ENCODE measurements around the gene IMMP2L.
"Not testable (repeated sequence)": the region's sequence is repeated elsewhere in the genome, so short reads cannot be mapped to it uniquely, and the experiment has no call there.

The IMMP2L gene

DNA sequence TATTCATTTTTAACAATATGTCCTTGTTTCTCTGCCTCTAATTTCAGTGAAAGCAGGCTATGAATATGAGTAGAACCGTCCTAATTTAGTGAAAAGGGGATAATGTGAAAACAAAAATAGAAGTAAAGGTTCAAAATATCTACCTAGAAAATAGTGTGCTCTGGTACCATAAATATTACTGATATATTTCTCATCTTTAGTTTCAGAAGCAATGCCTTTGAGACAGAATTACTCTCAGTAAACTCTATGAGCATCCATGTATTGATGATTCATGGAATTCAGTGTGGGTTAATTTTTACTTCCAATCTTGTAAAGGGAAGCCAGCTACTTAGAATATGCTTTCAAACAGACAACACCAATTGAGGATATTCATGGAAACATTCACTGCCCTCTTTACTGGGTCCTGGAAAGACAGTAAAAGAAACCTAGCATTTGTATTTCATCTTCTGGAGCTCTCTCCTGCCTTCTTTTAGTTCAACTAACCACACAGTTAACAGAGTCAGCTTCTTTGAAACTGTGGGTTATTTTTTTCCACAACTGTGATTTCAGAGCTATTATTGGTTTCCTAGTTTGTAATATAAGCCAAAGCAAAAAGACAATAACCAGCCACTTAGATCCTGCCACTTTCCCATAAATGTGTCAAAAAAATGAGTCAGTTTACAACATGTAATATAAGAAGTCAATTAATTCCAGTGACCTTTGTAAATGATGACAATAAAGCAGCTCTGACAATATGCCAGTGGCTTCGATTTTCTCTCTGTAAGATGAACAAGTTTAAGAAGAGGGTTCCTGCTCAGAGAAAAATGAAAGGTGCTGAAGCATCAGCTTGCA is 469.7 kb downstream of the IMMP2L start:
- no peak for DNase-seq

GRCh38 chr7:111091593-111092358 is 470.5 kb downstream of the IMMP2L start:
- DNase-seq = peak in 1 of 2 experiments; percentile 18

- peak; percentile 37 to 81 for DNase-seq
These were observed 471.4 kb downstream of the IMMP2L start, which contains the start of gene LRRN3 for GRCh38 chr7:111090846-111091245. Gene LRRN3 (plus strand): TSS chr7:111091127. CDS start chr7:111122773, 31,646 bp downstream.

- peak in 1 of 2 experiments; percentile 69 for DNase-seq
These were observed 472.4 kb downstream of the IMMP2L start for GRCh38 chr7:111089822-111090426.

DNA sequence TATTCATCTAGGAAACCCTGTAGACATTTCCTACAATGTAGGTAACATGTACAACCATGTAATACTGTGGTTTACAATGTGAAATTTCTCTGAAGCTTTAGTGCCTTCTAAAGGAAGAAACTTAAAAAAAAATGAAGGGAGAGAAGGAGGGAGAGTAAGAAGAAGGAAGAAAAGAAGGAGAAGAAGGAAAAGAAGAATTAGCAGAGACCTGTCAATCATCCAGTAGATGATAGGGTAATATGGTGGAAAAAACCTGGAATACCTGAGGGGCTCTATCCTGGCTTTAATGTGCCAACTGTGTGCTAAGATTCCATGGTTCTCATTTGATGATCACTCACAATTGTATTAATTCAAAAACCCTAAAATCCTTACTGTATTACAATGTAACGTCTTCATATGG is 474.0 kb downstream of the IMMP2L start:
- no peak for DNase-seq

DNA sequence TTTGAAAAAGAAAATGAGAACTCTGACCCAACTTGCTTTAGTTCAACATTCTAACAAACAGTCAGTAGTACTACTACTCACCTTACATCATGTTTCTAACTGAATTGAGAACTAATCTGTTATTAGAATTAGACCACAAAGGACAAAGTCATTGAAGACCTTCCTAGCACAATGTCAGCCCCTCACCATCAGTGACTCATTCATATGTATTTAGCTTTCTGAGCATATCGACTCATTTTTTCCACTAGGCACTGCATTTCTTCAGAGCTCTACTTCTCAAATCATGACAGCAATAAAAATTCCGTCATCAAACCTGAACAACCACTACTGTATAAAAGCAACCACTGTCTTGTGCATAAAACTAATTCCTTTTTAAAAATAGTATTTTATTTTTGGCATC is 475.8 kb downstream of the IMMP2L start:
- DNase-seq = no peak

- no peak for DNase-seq
These were observed 476.9 kb downstream of the IMMP2L start for GRCh38 chr7:111085356-111085755.

DNA sequence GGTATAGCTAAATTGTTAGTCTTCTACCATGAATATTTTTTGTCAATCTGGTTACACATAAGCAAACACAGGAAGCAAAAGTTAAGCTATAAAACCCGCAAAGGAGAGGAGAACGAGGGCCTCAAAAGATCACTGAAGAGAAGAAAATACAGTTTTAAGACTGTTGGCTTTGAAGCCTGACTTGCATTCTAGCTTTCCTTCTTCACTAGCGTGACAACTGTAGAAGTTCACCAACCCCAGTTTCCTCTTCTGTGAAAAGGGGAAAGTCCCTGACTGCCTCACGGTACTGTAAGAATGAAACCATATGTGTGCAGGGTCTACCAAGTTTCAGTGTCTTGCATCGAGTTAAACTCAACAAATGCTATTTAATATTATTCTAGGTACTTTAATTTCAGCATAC is 478.9 kb downstream of the IMMP2L start:
- DNase-seq = no peak

DNA sequence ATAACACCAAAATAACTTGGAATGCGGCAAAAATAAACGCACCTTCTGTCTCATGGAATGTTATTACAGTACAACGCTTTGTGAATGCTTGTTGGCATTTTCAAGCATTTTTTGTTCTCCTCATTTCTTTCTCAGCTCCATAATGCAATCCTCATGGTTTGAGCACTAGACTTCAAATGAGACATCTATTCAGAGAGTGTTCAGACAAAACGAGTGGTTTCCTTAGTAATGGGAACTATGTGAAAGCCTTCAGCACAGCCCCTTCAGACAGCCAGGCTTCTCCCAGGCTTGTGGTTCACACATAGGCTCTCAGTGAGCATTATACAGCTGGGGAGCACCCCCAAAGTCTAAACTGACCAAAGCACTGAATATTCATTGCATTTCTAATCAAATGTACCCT is 479.9 kb downstream of the IMMP2L start:
- no peak for DNase-seq

DNA sequence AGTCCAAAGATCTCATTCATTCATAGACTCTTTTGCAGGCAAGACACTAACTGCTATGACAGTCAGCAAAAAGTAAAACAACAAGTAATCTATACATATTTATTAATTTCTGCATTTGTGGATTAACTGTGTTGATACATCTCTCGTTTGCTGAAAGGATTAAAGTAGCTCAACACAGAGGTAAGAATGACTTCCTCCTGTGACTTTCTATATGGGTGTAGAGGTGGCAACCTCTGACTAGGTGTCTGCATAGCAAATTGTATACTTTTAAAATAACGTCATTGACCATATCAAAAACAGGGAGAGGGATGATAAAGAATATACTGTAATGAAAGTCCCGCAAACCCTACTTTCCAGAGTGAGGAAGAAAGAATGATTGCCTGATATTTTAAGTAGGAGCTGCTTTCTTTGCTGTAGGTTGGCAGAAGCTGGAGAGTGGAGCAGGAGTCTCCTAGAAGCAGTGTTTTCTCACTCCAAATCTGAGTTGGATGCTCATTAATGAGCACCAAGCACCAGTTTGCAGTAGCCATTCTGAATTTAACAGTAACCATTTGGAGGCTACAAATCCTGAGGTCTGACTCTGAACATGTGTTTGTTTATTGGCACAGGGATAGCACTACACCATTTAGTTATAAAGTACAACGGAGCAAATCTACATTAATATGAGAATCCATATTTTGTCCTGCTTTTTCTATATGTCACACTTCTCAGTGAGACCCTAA is 480.6 kb downstream of the IMMP2L start:
- DNase-seq = no peak

DNA sequence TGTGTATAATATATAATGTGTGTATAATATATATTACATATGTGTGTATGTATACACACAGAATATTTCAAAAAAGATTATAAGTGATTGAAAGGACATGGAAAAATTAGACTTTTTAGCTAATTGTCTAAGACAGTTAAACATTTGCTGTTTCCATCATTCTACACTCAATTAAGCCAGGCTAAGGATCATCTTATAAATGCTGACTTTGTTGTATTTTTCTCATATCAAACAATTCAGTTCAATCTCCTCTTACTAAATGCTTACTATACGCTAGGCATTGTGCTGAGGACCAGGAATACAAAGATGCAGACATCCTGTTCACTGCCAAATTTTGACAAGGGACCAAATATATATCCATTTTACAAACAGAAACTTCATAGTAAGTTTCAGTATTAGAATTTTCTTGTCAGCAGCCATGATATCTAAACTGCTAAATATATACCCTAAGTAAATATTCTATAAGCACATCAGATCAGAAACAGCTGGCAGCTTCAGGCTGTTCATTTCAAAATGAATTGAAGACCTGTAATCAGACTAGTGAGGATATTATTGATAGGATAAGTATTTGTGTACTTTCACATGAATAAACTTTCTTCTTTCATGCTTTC is 481.7 kb downstream of the IMMP2L start:
- DNase-seq = no peak

DNA sequence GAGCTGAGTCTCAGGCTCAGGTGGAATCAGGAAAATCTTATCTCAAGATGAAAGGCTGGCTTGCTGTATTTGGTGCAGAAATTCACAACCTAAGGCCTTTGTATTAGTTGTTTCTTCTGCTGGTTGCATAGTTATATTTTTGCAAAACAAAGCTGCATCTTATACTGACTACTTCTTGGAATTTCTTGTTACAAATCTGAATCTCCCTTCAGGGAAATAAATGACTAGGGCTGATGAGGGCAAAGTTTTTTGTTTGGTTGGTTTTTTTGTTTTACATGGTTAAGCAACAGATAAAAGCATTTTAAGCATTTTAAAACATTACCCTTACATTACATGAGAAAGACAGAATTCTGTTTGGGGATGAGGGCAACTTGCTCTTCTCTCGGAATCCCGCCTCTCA is 485.3 kb downstream of the IMMP2L start:
- no peak for DNase-seq

- DNase-seq = no peak
These were observed 486.1 kb downstream of the IMMP2L start for GRCh38 chr7:111076205-111076604.

DNA sequence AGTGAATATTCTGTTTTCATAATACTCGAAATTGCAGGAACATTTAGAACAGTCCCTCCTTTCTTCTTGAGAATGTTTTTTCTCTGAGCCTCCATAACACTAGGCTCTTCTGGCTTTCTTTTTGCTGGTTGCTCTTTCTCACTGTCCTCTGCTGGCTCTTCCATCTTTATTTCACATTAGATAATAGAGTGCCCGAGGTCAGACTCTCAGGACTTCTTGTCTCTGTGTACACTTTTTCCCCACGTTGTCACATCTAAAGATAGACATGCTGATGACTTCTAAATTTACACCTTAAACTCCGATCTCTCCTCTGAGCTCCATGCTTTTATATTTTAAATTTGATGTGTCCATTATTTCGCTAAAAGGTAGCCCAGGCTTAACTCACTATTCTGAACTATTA is 486.8 kb downstream of the IMMP2L start:
- no peak for DNase-seq

- no peak for DNase-seq
These were observed 487.5 kb downstream of the IMMP2L start for GRCh38 chr7:111074748-111075146.

DNA sequence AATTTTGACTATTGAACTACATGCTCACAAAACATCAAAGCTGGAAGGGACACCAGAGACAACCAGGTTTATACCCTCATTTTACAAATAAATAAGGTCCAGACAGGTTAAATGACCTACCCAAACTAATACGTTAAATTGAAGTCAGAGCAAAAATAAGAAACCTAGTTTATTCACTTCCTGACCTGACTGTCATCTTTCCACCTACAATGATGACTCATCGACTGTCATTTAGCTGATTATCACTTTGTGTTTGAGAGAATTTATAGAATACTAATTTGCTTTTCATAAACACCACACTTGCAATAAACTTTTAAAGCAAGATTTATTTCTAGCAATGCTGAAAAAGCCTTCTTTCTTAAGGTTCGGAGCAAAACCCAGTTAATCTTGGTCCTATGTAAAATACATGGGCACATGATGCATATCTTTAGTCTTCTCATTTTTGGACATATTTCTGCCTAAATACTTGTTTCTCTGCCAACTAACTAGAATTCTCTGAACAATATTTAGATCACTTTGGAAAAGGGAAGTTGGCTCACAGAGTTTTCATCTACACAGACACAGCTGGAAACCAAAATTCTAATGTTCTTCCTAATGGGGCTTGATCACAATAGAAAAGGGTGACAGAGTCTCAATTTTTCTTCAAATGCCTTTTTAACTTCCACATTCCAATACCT is 488.1 kb downstream of the IMMP2L start:
- DNase-seq = no peak

DNA sequence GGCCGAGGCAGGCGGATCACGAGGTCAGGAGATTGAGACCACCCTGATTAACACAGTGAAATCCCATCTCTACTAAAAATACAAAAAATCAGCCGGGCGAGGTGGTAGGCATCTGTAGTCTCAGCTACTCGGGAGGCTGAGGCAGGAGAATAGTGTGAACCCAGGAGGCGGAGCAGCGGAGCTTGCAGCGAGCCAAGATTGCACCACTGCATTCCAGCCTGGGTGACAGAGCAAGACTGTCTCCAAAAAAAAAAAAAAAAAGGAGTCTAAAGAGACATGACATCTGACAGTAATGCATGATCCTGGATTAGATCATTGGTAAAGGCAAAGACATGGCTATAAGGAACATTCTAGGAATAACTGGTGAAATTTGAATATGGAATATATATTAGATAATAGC is 489.6 kb downstream of the IMMP2L start:
- not testable (repeated sequence) for DNase-seq

- DNase-seq = no peak
These were observed 490.7 kb downstream of the IMMP2L start for GRCh38 chr7:111071556-111071955.

DNA sequence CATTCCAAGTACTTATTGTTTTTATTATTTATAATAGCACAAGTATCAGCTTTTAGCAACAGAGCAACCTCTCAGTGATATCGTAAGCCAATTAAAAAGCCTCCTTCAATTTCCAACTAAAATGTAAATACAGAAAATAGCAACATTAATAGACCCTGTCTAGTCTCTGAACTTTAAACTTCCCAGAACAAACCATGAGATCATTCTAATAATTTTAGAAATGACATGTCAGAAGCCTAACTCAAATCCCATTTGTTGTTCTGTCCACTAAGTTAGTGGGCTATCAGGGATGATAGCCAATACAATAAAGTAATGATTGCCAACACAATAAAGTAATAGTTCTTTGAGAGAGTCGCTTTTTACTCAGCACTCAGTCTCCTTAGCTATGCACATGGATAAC is 493.7 kb downstream of the IMMP2L start:
- DNase-seq = no peak

GRCh38 chr7:111067682-111068081 is 494.6 kb downstream of the IMMP2L start:
- DNase-seq = no peak

- DNase-seq = no peak
These were observed 495.0 kb downstream of the IMMP2L start for GRCh38 chr7:111067251-111067650.

DNA sequence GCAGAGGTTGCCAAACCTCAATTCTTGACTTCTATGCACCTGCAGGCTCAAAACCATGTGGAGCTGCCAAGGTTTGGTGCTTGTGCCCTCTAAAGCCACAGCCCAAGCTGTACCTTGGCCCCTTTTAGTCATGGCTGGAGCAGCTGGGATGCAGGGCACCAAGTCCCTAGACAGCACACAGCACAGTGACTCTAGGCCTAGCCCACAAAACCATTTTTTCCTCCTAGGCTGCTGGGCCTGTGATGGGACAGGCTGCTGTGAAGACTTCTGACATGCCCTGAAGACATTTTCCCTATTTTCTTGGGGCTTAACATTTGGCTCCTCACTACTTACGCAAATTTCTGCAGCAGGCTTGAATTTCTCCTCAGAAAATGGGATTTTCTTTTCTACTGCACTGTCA is 499.1 kb downstream of the IMMP2L start:
- DNase-seq = no peak
